Measurements from ENCODE around the gene RBL1. TPM values are rescaled to one million over a fixed set of nuclear protein-coding genes. Genes with fewer than 3 reads are reported as not detected.

RBL1 gene
- total and polyA plus RNA-seq, 10 of the 15 experiments (the other 5 are each of a cell fraction or from before 2014, with no cell fraction given), result 4.5 to 51.1 (median 24.9) TPM

DNA sequence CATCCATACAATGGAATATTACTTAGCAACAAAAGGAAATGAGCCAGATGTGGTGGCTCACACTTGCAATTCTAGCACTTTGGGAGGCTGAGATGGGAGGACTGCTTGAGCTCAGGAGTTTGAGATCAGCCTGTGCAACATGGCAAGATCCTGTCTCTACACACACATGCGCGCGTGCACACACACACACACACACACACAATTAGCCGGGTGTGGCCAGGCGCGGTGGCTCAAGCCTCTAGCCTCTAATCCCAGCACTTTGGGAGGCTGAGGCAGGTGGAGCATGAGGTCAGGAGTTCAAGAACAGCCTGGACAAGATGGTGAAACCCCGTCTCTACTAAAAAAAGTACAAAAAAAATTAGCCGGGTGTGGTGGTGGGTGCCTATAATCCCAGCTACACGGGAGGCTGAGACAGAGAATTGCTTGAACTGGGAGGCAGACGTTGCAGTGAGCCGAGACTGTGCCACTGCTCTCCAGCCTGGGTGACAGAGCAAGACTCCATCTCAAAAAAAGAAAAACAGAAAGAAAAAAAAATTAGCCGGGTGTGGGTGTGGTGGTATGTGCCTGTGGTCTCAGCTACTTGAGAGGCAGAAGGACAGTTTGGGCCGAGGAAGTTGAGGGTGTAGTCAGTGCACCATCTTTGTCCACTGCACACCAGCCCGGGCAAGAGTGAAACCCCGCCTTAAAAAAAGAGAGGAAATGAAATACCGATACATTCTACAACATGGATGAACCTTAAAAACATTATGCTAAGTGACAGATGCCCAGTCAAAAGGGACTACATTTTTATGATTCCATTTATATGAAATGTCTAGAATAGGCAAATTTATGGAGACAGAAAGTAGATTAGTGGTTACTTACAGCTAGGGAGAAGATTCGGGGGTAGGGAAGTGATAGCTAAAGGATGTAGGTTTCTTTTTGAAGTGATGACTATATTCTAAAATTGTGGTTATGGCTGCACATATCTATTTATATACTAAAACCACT is 52.5 kb downstream of the RBL1 start (continued):
- TF ChIP-seq, protein P1, sequence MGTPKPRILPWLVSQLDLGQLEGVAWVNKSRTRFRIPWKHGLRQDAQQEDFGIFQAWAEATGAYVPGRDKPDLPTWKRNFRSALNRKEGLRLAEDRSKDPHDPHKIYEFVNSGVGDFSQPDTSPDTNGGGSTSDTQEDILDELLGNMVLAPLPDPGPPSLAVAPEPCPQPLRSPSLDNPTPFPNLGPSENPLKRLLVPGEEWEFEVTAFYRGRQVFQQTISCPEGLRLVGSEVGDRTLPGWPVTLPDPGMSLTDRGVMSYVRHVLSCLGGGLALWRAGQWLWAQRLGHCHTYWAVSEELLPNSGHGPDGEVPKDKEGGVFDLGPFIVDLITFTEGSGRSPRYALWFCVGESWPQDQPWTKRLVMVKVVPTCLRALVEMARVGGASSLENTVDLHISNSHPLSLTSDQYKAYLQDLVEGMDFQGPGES (IDR thresholded peaks at IDR 0.05), result no peak
- TF ChIP-seq, protein P2, sequence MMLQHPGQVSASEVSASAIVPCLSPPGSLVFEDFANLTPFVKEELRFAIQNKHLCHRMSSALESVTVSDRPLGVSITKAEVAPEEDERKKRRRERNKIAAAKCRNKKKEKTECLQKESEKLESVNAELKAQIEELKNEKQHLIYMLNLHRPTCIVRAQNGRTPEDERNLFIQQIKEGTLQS (IDR thresholded peaks at IDR 0.05; ENCODE audit: borderline replicate concordance, extremely low read depth, low read depth, low read length), result no peak
- TF ChIP-seq PAX8 (IDR thresholded peaks at IDR 0.05), result no peak
- TF ChIP-seq SUZ12 (IDR thresholded peaks at IDR 0.05; ENCODE audit: unreplicated experiment), result no peak
- TF ChIP-seq, protein P3, sequence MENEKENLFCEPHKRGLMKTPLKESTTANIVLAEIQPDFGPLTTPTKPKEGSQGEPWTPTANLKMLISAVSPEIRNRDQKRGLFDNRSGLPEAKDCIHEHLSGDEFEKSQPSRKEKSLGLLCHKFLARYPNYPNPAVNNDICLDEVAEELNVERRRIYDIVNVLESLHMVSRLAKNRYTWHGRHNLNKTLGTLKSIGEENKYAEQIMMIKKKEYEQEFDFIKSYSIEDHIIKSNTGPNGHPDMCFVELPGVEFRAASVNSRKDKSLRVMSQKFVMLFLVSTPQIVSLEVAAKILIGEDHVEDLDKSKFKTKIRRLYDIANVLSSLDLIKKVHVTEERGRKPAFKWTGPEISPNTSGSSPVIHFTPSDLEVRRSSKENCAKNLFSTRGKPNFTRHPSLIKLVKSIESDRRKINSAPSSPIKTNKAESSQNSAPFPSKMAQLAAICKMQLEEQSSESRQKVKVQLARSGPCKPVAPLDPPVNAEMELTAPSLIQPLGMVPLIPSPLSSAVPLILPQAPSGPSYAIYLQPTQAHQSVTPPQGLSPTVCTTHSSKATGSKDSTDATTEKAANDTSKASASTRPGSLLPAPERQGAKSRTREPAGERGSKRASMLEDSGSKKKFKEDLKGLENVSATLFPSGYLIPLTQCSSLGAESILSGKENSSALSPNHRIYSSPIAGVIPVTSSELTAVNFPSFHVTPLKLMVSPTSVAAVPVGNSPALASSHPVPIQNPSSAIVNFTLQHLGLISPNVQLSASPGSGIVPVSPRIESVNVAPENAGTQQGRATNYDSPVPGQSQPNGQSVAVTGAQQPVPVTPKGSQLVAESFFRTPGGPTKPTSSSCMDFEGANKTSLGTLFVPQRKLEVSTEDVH (IDR thresholded peaks at IDR 0.05; ENCODE audit: low read depth, partially characterized antibody), result no peak
- TF ChIP-seq RELA (IDR thresholded peaks at IDR 0.05; ENCODE audit: borderline replicate concordance, partially characterized antibody), result no peak
- no peak for TF ChIP-seq NFYB (IDR thresholded peaks at IDR 0.05; ENCODE audit: insufficient read depth, low read depth, low read length)
- TF ChIP-seq POLR2A (IDR thresholded peaks at IDR 0.05; ENCODE audit: low read depth, low read length), result 0 out of 2 replicates have a peak, but pooled peaks have one; percentile 17
- peak; percentile 30; the same call in 1 of the 2 replicates for TF ChIP-seq CBFB (IDR thresholded peaks at IDR 0.05; ENCODE audit: low read depth)
- peak; percentile 56 to 66; a peak in 1 of 4 replicates for TF ChIP-seq IKZF2 (IDR thresholded peaks at IDR 0.05)
- no peak for TF ChIP-seq NR2F1 (conservative IDR thresholded peaks at IDR 0.05)
- TF ChIP-seq EED (IDR thresholded peaks at IDR 0.05; ENCODE audit: low read depth), result no peak; the same call in 1 of the 2 replicates
- no peak; the same call in 1 of the 2 replicates for TF ChIP-seq IRF4 (IDR thresholded peaks at IDR 0.05; ENCODE audit: low read depth, low read length)
- peak; percentile 87 for TF ChIP-seq YY1 (IDR thresholded peaks at IDR 0.05; ENCODE audit: low read depth, low read length)
- TF ChIP-seq SP1 (IDR thresholded peaks at IDR 0.05; ENCODE audit: low read depth, low read length), result no peak
- TF ChIP-seq BMI1 (IDR thresholded peaks at IDR 0.05; ENCODE audit: borderline replicate concordance), result no peak
- no peak for TF ChIP-seq MYC (IDR thresholded peaks at IDR 0.05; ENCODE audit: insufficient read depth, insufficient read length, insufficient replicate concordance, low read length, severe bottlenecking)
- no peak for TF ChIP-seq NRF1 (conservative IDR thresholded peaks at IDR 0.05; ENCODE audit: low read depth, low read length)
- 0 out of 2 replicates have a peak, but pooled peaks have one; percentile 28 for TF ChIP-seq CREB1 (IDR thresholded peaks at IDR 0.05; ENCODE audit: low read depth)
- no peak for TF ChIP-seq MEF2B (IDR thresholded peaks at IDR 0.05; ENCODE audit: partially characterized antibody, poor library complexity, severe bottlenecking)
- TF ChIP-seq ZNF622 (IDR thresholded peaks at IDR 0.05), result no peak
- TF ChIP-seq SRF (IDR thresholded peaks at IDR 0.05; ENCODE audit: low read depth in 2 of 2, low read length in 2 of 2), result no peak
- TF ChIP-seq, protein P4, sequence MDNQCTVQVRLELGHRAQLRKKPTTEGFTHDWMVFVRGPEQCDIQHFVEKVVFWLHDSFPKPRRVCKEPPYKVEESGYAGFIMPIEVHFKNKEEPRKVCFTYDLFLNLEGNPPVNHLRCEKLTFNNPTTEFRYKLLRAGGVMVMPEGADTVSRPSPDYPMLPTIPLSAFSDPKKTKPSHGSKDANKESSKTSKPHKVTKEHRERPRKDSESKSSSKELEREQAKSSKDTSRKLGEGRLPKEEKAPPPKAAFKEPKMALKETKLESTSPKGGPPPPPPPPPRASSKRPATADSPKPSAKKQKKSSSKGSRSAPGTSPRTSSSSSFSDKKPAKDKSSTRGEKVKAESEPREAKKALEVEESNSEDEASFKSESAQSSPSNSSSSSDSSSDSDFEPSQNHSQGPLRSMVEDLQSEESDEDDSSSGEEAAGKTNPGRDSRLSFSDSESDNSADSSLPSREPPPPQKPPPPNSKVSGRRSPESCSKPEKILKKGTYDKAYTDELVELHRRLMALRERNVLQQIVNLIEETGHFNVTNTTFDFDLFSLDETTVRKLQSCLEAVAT (IDR thresholded peaks at IDR 0.05), result no peak
- no peak for TF ChIP-seq KDM1A (IDR thresholded peaks at IDR 0.05; ENCODE audit: borderline replicate concordance)
- TF ChIP-seq CBX5 (IDR thresholded peaks at IDR 0.05; ENCODE audit: low read depth), result no peak
- no peak for TF ChIP-seq ZNF274 (IDR thresholded peaks at IDR 0.05; ENCODE audit: insufficient read depth, insufficient read length)
